Gastrocnemius medialis (tissue), 4 donors: ENCODE data around the gene ITPR1. TPM values are rescaled to one million over a fixed set of nuclear protein-coding genes. Genes with fewer than 3 reads are reported as not detected.

Experiments
- ATAC-seq, 2 donors: fragments of 150-250 bp; one replicate each; pipeline ENCODE4 v1.9.1; 2016
- DNase-seq, 2 donors: peaks; one replicate each; pipeline ENCODE4 v3.0.0-alpha.2; 2019
- H3K27ac ChIP-seq, 4 donors: fragments of 200-600 bp; sonication (generic); 1 replicate in 1 of 4; 2 replicates in 3 of 4; pipeline ENCODE4 v1.5.1; 2016 to 2018; ENCODE audit warnings: mild to moderate bottlenecking in 2 of 4, moderate library complexity in 1 of 4
- H3K27me3 ChIP-seq, 3 donors: fragments of 200-600 bp; sonication (generic) in 2 of 3; 1 replicate in 1 of 3; 2 replicates in 2 of 3; pipeline versions ENCODE4 v1.5.1 to v1.6.0; 2016 to 2019; ENCODE audit warnings: mild to moderate bottlenecking in 1 of 3, moderate library complexity in 1 of 3
- H3K36me3 ChIP-seq, 2 donors: fragments of 200-600 bp; sonication (generic) in 1 of 2; one replicate each; pipeline ENCODE4 v1.5.1; 2017 to 2018
- H3K4me1 ChIP-seq, 2 donors: fragments of 200-600 bp; sonication (generic) in 1 of 2; one replicate each; pipeline ENCODE4 v1.5.1; 2016 to 2017; ENCODE audit warnings: mild to moderate bottlenecking in 2 of 2
- H3K4me3 ChIP-seq, 4 donors: fragments of 200-600 bp; sonication (generic) in 3 of 4; 1 replicate in 1 of 4; 2 replicates in 3 of 4; pipeline ENCODE4 v1.5.1; 2016 to 2019; ENCODE audit warnings: mild to moderate bottlenecking in 2 of 4
- H3K9me3 ChIP-seq, 3 donors: fragments of 200-600 bp; sonication (generic) in 2 of 3; 1 replicate in 1 of 3; 2 replicates in 2 of 3; pipeline ENCODE4 v1.5.1; 2016 to 2019
- CTCF ChIP-seq, 5 experiments: fragments of 450-650 bp in 3 of 5; fragments of 200-600 bp in 2 of 5; sonication (generic) in 2 of 5; IDR thresholded peaks in 4 of 5; conservative IDR thresholded peaks in 1 of 5; 1 replicate in 4 of 5; 2 replicates in 1 of 5; pipeline ENCODE4 v1.5.1; 2016 to 2019; ENCODE audit warnings: antibody characterized with exemption in 5 of 5, mild to moderate bottlenecking in 3 of 5, moderate library complexity in 3 of 5
- POLR2A ChIP-seq, 2 donors: fragments of 450-650 bp; IDR thresholded peaks; one replicate each; pipeline ENCODE4 v1.6.1; 2017; ENCODE audit warnings: antibody characterized with exemption in 2 of 2, mild to moderate bottlenecking in 2 of 2, moderate library complexity in 2 of 2
- in situ Hi-C, 4 donors: fragments of 200-750 bp; cut with MboI; loops; one replicate each; pipeline versions ENCODE4 v1.15.0 to v1.8.0; 2017; ENCODE audit warnings: low sequenced_read_pairs in 4 of 4
- intact Hi-C: fragments of 100-400 bp; cut with DNase I; formaldehyde crosslinking; loops from one replicate; pipeline ENCODE4 v1.15.1; 2023; ENCODE audit warnings: low total_unique reads
- total RNA-seq, 4 donors: library from RNA; depleted of rRNA; stranded (reverse); fragments of >200 nt; gene quantifications; one replicate each; pipeline versions ENCODE4 v1.1.0 to v1.2.3, GENCODE V29; 2016

The ITPR1 gene
- total RNA-seq, 4 donors from 2014 or later: 5.5 to 21.7 (median 11.3) TPM

GRCh38 chr3:4523710-4524698 is 30.9 kb downstream of the ITPR1 start:
- DNase-seq (no peak), ATAC-seq (no peak)
- no peak for TF ChIP-seq CTCF (IDR thresholded peaks at IDR 0.05 in 4 of 5, conservative IDR thresholded peaks at IDR 0.05 in 1 of 5)
- no peak for TF ChIP-seq POLR2A (IDR thresholded peaks at IDR 0.05)
- Histone ChIP-seq H3K4me1 (no peaks in the 10 kb centered on the region), H3K4me3 (no peak overlapping the region), H3K27ac (no peak overlapping the region), H3K36me3 (no peaks in the 10 kb centered on the region), H3K27me3 (no peaks in the 10 kb centered on the region), H3K9me3 (no peaks in the 10 kb centered on the region)
- in situ Hi-C loops (no loop called here), intact Hi-C loops (no loop called here)

GRCh38 chr3:4525560-4526223 is 32.5 kb downstream of the ITPR1 start:
- Histone ChIP-seq H3K27me3 (no peaks in the 10 kb centered on the region), H3K4me3 (no peak overlapping the region), H3K36me3 (no peaks in the 10 kb centered on the region), H3K27ac (no peak overlapping the region), H3K9me3 (no peaks in the 10 kb centered on the region), H3K4me1 (no peaks in the 10 kb centered on the region)
- in situ Hi-C loops: no loop called here
- no peak for DNase-seq
- no peak for ATAC-seq
- TF ChIP-seq POLR2A (IDR thresholded peaks at IDR 0.05) (no peak), CTCF (IDR thresholded peaks at IDR 0.05 in 4 of 5, conservative IDR thresholded peaks at IDR 0.05 in 1 of 5) (no peak)
- intact Hi-C loops: no loop called here

- ATAC-seq (no peak), DNase-seq (no peak)
- H3K4me1 ChIP-seq: peaks cover under 1% of the 10 kb centered on the region in 2 donors
- no peaks in the 10 kb centered on the region for H3K27me3 ChIP-seq
- no peaks in the 10 kb centered on the region for H3K36me3 ChIP-seq
- intact Hi-C loops: no loop called here
- no peak for TF ChIP-seq POLR2A (IDR thresholded peaks at IDR 0.05)
- TF ChIP-seq CTCF (IDR thresholded peaks at IDR 0.05 in 4 of 5, conservative IDR thresholded peaks at IDR 0.05 in 1 of 5): no peak
- H3K27ac ChIP-seq: no peak overlapping the region
- H3K9me3 ChIP-seq: no peaks in the 10 kb centered on the region
- in situ Hi-C loops: no loop called here
- no peak overlapping the region for H3K4me3 ChIP-seq
These were observed 35.2 kb downstream of the ITPR1 start for GRCh38 chr3:4528320-4528719.

GRCh38 chr3:4528819-4529600 is 35.9 kb downstream of the ITPR1 start:
- Histone ChIP-seq H3K36me3 (no peaks in the 10 kb centered on the region), H3K4me1 (peaks cover 7% of the 10 kb centered on the region in 2 donors), H3K4me3 (no peak overlapping the region), H3K27ac (no peak overlapping the region), H3K27me3 (no peaks in the 10 kb centered on the region), H3K9me3 (no peaks in the 10 kb centered on the region)
- intact Hi-C loops (no loop called here), in situ Hi-C loops (no loop called here)
- ATAC-seq (no peak), DNase-seq (no peak)
- TF ChIP-seq POLR2A (IDR thresholded peaks at IDR 0.05) (no peak), CTCF (IDR thresholded peaks at IDR 0.05 in 4 of 5, conservative IDR thresholded peaks at IDR 0.05 in 1 of 5) (no peak)
